NCI-H460 (cell line): Measurements from ENCODE around the gene PEX14. TPM values are rescaled to one million over a fixed set of nuclear protein-coding genes. Genes with fewer than 3 reads are reported as not detected.
"Not testable (repeated sequence)": the region's sequence is repeated elsewhere in the genome, so short reads cannot be mapped to it uniquely, and the experiment has no call there.

Experiments used
- DNase-seq: peaks from one replicate; pipeline ENCODE4 v3.0.0-alpha.2; 2016; ENCODE audit warnings: low read depth; ENCODE audit errors: extremely low read depth
- total RNA-seq: library from RNA; depleted of rRNA; stranded (reverse); fragments of >200 nt; shearing (Covaris generic); gene quantifications from 2 replicates; pipeline ENCODE4 v1.2.3, GENCODE V29; 2014

PEX14 gene
- total RNA-seq, 1 experiment from 2014 or later, result 9.6 TPM

GRCh38 chr1:10490286-10490970 lies 15.7 kb downstream of the PEX14 start:
- DNase-seq, result no peak

- no peak for DNase-seq
These were observed 19.6 kb downstream of the PEX14 start for GRCh38 chr1:10494418-10494753.

- DNase-seq, result peak; percentile 52
These were observed 20.2 kb downstream of the PEX14 start for GRCh38 chr1:10494754-10495474.

- DNase-seq, result no peak
These were observed 20.7 kb downstream of the PEX14 start for GRCh38 chr1:10495475-10495817.

DNA sequence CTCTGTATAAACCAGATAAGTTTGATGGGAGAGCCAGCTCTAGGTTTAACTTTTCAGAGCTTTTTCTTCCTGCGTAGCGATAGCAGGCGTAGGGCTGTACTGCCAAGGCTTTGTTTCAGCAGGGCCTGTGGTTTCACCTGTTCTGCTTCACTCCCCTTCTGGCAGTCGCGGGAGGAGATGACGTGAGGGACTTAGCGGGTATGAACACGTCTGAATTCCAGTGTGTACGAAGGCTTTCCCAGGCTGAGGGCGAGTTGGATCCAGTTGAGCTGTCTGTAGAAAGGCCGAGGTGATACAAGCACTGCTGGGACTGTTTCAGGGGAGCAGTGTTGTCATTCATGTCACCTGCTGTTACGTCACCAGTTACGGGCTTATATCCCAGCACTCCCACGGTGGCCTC lies 21.2 kb downstream of the PEX14 start:
- DNase-seq, result no peak

- no peak for DNase-seq
These were observed 22.4 kb downstream of the PEX14 start for GRCh38 chr1:10497109-10497508.

GRCh38 chr1:10498231-10498630 lies 23.5 kb downstream of the PEX14 start:
- no peak for DNase-seq

DNA sequence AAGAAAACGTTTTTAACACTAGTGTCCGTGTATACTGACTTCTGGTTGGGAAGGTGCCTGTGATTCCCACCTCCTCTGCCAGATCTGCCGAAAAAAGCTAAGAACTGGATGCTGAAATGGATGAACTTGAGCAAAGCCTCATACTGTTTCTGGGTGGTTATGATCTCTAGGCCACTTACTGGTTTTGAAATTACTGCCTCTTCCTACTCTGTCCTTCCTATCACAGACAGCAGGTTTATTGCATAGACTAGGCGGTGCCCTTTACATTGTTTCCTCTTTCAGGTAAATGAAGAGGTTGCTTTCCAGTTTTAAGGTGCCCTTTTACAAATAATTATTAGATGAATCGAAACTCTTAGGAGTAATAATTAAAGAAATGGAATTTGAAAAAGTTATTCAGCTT lies 27.5 kb downstream of the PEX14 start:
- no peak for DNase-seq

GRCh38 chr1:10504249-10504648 lies 29.5 kb downstream of the PEX14 start:
- no peak for DNase-seq

DNA sequence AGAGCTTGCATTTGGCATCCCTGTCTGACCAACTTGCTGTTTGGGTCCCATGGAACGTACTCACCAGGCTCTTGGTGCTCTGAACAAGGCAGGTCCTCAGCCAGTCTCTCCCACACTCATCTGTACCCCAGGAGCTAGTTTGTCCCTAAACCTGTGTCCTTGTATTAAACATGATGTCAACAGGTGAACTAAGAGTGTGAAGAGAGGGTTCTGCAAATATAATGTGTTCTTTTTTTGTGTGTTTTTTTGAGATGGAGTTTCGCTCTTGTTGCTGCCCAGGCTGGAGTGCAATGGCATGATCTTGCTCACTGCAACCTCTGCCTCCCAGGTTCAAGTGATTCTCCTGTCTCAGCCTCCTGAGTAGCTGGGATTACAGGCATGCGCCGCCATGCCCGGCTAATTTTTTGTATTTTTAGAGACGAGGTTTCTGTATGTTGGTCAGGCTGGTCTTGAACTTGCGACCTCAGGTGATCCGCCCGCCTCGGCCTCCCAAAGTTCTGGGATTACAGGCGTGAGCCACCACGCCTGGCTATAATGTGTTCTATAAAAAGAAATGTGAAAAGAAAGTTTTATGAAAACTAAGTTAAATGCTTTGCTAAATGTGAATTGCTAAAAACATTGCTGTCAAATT lies 31.4 kb downstream of the PEX14 start:
- DNase-seq, result not testable (repeated sequence)

DNA sequence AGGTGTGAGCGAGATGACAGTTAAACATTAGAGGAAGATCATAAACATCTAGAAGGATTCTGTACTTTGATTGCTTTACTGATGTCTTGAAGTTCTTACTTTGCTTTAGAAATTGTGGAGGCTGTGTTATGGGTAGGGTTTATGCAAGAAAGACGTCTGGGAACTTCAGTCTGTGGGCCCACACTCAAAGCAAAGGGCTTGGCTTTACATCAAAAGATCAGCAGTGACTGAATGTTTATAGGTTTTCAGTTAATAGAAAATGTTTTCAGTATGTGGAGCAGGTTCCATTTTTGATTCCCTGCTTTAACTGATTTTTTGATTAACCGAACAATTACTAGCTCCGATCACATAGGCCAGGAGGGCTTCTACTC lies 31.9 kb downstream of the PEX14 start:
- no peak for DNase-seq

DNA sequence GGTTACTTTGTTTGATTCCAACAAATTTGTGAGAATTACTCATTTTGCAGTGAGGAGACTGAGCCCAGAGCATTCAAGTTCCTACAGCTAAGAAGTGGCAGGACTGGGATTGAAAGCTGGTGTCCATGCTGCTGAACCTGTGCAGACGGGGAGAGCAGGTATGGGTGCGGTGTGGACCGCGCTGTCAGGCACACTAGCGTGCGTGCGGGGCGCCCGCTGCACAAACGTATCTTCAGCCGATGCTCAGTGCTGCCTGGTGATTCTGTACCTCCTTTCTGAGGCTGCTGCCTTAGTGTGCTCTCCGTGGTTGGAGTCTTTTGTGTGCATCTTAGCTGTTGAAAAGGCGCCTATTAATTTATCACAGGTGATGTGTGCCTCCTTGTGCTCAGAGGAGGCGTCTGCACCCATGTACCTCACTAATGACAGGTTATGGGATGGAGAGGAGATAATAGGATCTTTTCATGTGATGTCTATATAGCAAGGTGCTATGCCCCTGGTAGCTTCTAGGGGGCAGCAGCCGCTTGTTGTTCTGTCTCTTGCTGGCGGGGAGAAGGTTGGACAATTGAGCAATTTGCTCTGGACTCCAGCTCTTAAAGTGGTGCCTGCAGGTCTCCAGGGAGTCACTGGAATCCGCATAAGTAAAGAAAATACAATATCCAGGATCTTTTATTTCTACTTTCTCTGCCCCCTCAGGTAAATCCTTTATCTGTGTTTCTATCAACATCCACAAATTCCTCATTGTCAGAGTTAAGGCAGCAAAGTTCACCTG lies 32.5 kb downstream of the PEX14 start:
- no peak for DNase-seq

DNA sequence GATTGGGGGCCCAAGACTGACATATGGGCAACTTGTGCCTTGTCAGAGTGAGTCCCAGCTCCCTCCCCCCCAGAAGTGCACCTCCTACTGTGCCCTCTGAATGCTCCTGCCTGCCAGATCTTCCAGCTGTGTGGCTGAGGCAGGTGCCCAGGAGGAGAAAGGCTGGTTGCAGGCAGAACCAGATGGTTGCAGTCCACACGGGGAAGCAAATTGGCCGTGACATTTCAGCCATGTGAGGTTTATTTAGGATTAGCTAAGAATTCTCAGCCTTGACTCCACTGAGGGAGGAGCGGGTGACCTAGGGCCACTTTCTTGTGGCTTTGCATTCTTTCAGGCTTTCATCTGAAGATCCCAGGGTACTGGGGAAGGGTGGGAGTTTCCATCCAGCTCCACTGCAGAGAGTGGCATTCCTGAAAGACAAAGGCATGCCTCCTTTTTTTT lies 33.8 kb downstream of the PEX14 start:
- DNase-seq, result no peak

DNA sequence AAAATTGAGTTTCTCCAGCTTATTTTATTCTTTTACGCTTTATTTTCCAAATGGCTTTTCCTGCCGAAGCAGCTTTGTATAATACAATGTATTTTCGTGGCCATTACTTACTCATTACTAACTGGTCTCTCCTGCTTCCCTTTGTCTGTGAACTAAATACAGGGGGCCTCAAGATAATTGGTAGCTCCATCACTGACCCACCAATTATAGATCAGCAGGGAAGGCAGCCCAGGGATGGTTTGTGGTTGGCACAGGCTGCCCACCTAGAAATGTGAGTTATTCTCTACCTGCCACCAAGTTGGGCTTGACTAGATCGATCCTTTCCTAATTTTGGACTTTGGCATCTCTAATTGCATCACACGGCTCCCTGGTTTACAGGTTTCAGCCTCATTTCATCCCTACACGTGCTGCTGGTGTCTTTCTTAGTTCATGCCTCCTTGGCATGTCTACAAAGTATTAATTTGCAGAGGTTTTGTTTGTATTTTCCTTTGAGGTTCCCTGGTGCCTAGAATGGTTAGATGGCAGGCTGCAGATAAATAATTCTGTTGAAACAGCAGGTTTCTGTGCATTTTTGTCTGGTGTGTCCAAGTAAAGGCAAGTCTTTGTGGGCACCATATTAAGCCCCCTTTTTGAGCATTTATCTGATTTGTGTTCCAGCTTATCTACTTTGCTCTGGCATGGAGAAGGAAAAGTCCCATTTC lies 35.2 kb downstream of the PEX14 start:
- no peak for DNase-seq

- DNase-seq, result peak; percentile 84
These were observed 36.1 kb downstream of the PEX14 start for GRCh38 chr1:10510520-10511493.

DNA sequence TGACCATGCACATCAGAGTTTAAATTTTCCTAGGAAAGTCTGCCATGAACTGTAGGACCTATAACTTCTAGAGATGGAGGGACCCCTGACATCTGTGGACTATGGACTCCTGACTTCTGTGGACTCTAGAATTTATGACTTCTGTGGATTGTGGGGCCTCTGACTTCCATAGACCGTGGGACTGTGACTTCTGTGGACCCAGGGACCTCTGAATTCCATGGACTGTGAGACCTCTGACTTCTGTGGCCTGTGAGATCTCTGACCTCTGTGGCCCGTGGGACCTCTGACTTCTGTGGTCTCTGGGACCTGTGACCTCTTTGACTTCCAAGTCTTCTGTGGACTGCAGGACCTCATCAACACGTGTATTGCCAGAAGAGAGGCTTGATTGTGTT lies 36.7 kb downstream of the PEX14 start:
- DNase-seq, result no peak

GRCh38 chr1:10513199-10513598 lies 38.4 kb downstream of the PEX14 start:
- DNase-seq, result no peak

- DNase-seq, result no peak
These were observed 39.9 kb downstream of the PEX14 start for GRCh38 chr1:10514490-10515235.
